Hepatocyte (in vitro differentiated cells): Measurements from ENCODE around the gene NPFF. TPM values are rescaled to one million over a fixed set of nuclear protein-coding genes. Genes with fewer than 3 reads are reported as not detected.

Experiments used
- DNase-seq: peaks from one replicate; pipeline ENCODE4 v3.0.0-alpha.2; 2016; ENCODE audit warnings: low spot score
- H2AFZ ChIP-seq: fragments of 200-600 bp; sonication (generic); 2 replicates; pipeline ENCODE4 v1.6.0; 2016; ENCODE audit warnings: antibody characterized with exemption, mild to moderate bottlenecking
- H3K27ac ChIP-seq: fragments of 200-600 bp; sonication (generic); 2 replicates; pipeline ENCODE4 v1.5.1; 2016; ENCODE audit warnings: mild to moderate bottlenecking
- H3K27me3 ChIP-seq: fragments of 200-600 bp; sonication (generic); 2 replicates; pipeline ENCODE4 v1.6.1; 2016
- H3K36me3 ChIP-seq: fragments of 200-600 bp; sonication (generic); replicated peaks from 2 replicates; pipeline ENCODE4 v1.5.1; 2016; ENCODE audit warnings: low read depth; ENCODE audit not compliant: insufficient read depth
- H3K4me1 ChIP-seq: fragments of 200-600 bp; sonication (generic); 2 replicates; pipeline ENCODE4 v1.5.1; 2016; ENCODE audit warnings: mild to moderate bottlenecking, moderate library complexity; ENCODE audit not compliant: insufficient read depth
- H3K4me2 ChIP-seq: fragments of 200-600 bp; sonication (generic); 2 replicates; pipeline ENCODE4 v1.6.0; 2016
- H3K4me3 ChIP-seq: fragments of 200-600 bp; sonication (generic); 2 replicates; pipeline ENCODE4 v1.5.1; 2016; ENCODE audit warnings: mild to moderate bottlenecking
- H3K79me2 ChIP-seq: fragments of 200-600 bp; sonication (generic); 2 replicates; pipeline ENCODE4 v1.6.0; 2017; ENCODE audit warnings: mild to moderate bottlenecking
- H3K9me2 ChIP-seq: fragments of 200-600 bp; sonication (generic); replicated peaks from 2 replicates; pipeline ENCODE4 v1.6.0; 2017; ENCODE audit warnings: mild to moderate bottlenecking; ENCODE audit not compliant: insufficient read depth
- H3K9me3 ChIP-seq: fragments of 200-600 bp; sonication (generic); 2 replicates; pipeline ENCODE4 v1.5.1; 2016; ENCODE audit warnings: low read depth, mild to moderate bottlenecking
- H4K20me1 ChIP-seq: fragments of 200-600 bp; sonication (generic); 2 replicates; pipeline ENCODE4 v1.6.0; 2016; ENCODE audit warnings: mild to moderate bottlenecking; ENCODE audit not compliant: insufficient read depth, poor library complexity, severe bottlenecking
- EZH2 ChIP-seq: fragments of 200-600 bp; sonication (generic); IDR thresholded peaks from 2 replicates; pipeline ENCODE4 v1.6.1; 2016; ENCODE audit warnings: antibody characterized with exemption, mild to moderate bottlenecking, borderline replicate concordance
- EZH2phosphoT487 ChIP-seq: fragments of 200-600 bp; sonication (generic); IDR thresholded peaks from one replicate; pipeline ENCODE4 v1.6.1; 2018; ENCODE audit warnings: antibody characterized with exemption, mild to moderate bottlenecking, low read depth, moderate library complexity; ENCODE audit not compliant: unreplicated experiment, severe bottlenecking
- WGBS: methylation state at CpG from one replicate; pipeline ENCODE4 v1.1.6; 2016; ENCODE audit warnings: low lambda C conversion rate; ENCODE audit errors: missing lambda C conversion rate; 5-methylcytosine and 5-hydroxymethylcytosine counted together
- polyA plus RNA-seq: library from polyadenylated mRNA; unstranded; fragments of >200 nt; fragmentation: Nextera tagmentation; extraction: Ambion mirVana; gene quantifications from 2 replicates; pipeline ENCODE4 v1.2.1, GENCODE V29; 2016
- total RNA-seq: library from RNA; depleted of rRNA; stranded (reverse); fragments of >200 nt; gene quantifications from 2 replicates; pipeline ENCODE4 v1.2.3, GENCODE V29; 2014
- TF ChIP-seq, protein P1 (sequence below): fragments of 200-600 bp; sonication (generic); IDR thresholded peaks from 2 replicates; pipeline ENCODE4 v1.5.1; 2016; ENCODE audit warnings: antibody characterized with exemption, mild to moderate bottlenecking; ENCODE audit not compliant: poor library complexity

NPFF gene
- total and polyA plus RNA-seq, 2 experiments from 2014 or later: 0.77 TPM; not detected in 1

DNA sequence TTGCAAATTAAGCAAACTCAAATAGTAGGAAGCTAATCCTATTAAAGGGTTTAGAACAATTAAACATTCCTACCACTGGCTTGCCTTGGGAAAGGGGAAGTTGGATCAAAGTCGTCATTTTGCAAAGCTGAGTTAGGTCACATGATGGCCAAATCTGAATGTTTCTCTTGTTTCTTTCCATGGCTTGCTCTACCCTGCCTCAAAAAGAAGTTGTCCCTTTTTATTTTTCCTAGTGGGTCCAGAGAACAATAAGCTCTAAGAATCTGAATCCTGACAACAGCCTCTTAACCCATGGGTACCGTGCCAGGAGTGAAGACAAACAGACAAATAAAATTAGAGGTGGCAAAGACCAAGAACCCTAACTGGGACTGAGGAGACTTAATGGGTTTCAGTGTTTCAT, 26.2 kb upstream of the NPFF start:
- Histone ChIP-seq H3K27ac (no peak overlapping the region), H3K9me3 (no peaks in the 10 kb centered on the region), H4K20me1 (no peaks in the 10 kb centered on the region), H3K9me2 (no peaks in the 10 kb centered on the region), H3K79me2 (no peaks in the 10 kb centered on the region), H3K4me1 (peaks cover 4% of the 10 kb centered on the region), H2AFZ (no peak overlapping the region), H3K4me3 (no peak overlapping the region), H3K36me3 (peaks cover 14% of the 10 kb centered on the region), H3K4me2 (no peak overlapping the region), H3K27me3 (no peaks in the 10 kb centered on the region)
- 63% methylated on average over 2 of the region's 2 CpGs for WGBS
- DNase-seq: no peak
- TF ChIP-seq EZH2 (no peak), EZH2phosphoT487 (no peak)
- TF ChIP-seq, protein P1, sequence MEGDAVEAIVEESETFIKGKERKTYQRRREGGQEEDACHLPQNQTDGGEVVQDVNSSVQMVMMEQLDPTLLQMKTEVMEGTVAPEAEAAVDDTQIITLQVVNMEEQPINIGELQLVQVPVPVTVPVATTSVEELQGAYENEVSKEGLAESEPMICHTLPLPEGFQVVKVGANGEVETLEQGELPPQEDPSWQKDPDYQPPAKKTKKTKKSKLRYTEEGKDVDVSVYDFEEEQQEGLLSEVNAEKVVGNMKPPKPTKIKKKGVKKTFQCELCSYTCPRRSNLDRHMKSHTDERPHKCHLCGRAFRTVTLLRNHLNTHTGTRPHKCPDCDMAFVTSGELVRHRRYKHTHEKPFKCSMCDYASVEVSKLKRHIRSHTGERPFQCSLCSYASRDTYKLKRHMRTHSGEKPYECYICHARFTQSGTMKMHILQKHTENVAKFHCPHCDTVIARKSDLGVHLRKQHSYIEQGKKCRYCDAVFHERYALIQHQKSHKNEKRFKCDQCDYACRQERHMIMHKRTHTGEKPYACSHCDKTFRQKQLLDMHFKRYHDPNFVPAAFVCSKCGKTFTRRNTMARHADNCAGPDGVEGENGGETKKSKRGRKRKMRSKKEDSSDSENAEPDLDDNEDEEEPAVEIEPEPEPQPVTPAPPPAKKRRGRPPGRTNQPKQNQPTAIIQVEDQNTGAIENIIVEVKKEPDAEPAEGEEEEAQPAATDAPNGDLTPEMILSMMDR: no peak

DNA sequence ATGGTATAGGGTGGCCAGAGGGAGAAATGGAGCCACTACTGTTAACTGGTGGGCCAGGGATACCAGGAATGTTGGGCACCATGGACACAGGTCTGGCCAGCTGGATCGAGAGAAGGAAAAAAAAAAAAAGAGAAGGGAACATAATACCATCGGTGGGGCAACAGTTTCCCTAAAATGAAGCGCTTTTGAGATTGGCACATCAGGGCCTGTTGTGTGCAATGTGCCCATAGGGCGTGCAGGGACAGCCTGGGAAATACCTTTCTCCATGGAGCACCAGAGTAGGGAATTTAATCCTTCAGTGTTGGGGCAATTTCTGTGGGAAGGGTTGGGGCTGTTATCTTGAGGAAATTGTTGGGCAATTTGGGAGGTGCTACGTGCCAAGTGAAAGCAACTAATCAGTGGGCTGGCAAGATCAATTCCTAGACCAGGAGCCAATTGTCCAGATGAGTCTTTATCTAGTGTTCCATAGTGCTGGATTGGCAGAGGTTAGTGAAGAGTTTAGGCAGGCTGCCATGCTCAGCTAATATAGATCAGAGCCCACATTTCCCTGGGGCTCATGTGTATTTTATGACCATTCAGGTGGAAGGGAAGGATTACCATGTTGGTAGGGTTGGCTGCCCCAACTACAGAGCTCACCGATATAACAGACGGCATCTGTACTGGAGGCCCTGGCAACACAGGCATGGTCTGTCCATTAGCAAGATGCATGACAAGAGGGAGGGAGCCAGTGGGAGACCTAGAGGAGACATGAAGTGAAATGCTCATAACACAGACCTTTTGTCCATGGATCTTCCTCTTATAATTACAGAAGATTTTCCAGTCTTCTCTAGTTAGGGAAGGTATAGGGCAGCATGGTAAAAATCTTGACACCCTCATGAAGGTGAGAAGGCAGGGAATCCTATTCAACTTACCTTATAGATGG, 25.5 kb upstream of the NPFF start:
- WGBS: 98% methylated on average over 7 of the region's 7 CpGs
- no peaks in the 10 kb centered on the region for H3K4me1 ChIP-seq

DNA sequence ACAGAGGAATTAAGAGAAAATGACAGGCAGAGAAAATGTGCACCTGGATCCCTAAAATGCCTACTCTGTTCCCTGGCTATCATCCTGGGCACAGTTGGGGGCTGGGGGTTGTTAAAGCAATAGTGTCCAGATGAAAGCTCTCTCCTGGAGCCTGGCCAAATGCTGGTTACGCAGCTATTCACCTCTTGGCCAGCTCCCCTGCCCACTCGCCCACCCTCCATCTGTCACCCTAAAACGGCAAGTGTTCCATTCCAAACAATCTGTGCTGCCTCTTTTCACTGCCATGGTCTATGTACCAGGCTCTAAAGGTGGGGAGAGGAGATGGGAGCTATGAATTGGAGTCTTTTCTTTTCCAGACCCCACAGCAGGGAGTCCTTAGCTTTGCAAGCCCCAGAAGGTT, 24.7 kb upstream of the NPFF start:
- DNase-seq: no peak
- H3K27me3 ChIP-seq: no peaks in the 10 kb centered on the region
- H3K27ac ChIP-seq: no peak overlapping the region
- no peak overlapping the region for H2AFZ ChIP-seq
- no peak overlapping the region for H3K4me2 ChIP-seq
- H3K4me1 ChIP-seq: no peaks in the 10 kb centered on the region
- H3K9me2 ChIP-seq: no peaks in the 10 kb centered on the region
- H3K4me3 ChIP-seq: no peak overlapping the region
- no peaks in the 10 kb centered on the region for H3K9me3 ChIP-seq
- 97% methylated on average over 3 of the region's 3 CpGs for WGBS
- TF ChIP-seq, protein P1: no peak
- TF ChIP-seq EZH2: no peak
- no peak for TF ChIP-seq EZH2phosphoT487
- H3K36me3 ChIP-seq: peaks cover 8% of the 10 kb centered on the region
- no peaks in the 10 kb centered on the region for H3K79me2 ChIP-seq
- no peaks in the 10 kb centered on the region for H4K20me1 ChIP-seq

More for the DNA sequence above, 25.5 kb upstream of the NPFF start:
- Histone ChIP-seq H3K4me3 (no peak overlapping the region), H4K20me1 (no peaks in the 10 kb centered on the region), H3K27me3 (no peaks in the 10 kb centered on the region), H3K4me2 (no peak overlapping the region), H3K79me2 (no peaks in the 10 kb centered on the region), H3K9me3 (no peaks in the 10 kb centered on the region), H3K27ac (no peak overlapping the region), H2AFZ (no peak overlapping the region), H3K36me3 (peaks cover 14% of the 10 kb centered on the region), H3K9me2 (no peaks in the 10 kb centered on the region)
- TF ChIP-seq EZH2phosphoT487 (no peak), EZH2 (no peak)
- TF ChIP-seq, protein P1: no peak
- no peak for DNase-seq
